ENCODE data around the gene ANOS1.

- TF ChIP-seq CTCF (IDR thresholded peaks at IDR 0.05; ENCODE audit: low read depth, low read length) (no peak), MAX (IDR thresholded peaks at IDR 0.05; ENCODE audit: low read depth, low read length) (no peak)
Measured at GRCh38 chrX:8635812-8636211, 96.1 kb downstream of the ANOS1 start.

Measured in NB4 (cell line).